ENCODE results near the gene SLIT1.
A peak's percentile ranks its signal among the peaks of the same experiment; 100 is the strongest.

SLIT1 gene

DNA sequence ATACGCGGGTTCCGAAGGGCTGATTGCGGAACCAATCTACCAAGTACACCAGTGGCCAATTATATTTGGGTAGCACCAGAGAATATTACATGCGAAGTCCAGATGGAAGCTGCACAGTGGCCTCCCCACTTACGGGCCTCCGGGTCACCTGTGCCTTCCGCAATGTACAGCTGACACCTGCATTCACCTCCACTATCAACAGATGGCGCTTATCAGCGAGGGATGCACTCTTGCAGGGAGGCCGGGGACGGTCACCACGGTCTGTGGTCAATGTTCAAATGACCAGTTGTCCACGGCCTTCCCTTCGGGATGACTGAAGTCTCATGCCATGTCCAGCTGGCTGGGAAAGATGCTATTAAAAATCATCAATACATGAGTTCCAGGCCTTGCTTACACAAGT is 47.6 kb downstream of the SLIT1 start:
- no peak for DNase-seq

GRCh38 chr10:97136756-97137155 is 49.0 kb downstream of the SLIT1 start:
- no peak for DNase-seq

- DNase-seq, result no peak
Measured at GRCh38 chr10:97135464-97135863, 50.3 kb downstream of the SLIT1 start.

- DNase-seq, result no peak
Measured at GRCh38 chr10:97134983-97135382, 50.8 kb downstream of the SLIT1 start.

DNA sequence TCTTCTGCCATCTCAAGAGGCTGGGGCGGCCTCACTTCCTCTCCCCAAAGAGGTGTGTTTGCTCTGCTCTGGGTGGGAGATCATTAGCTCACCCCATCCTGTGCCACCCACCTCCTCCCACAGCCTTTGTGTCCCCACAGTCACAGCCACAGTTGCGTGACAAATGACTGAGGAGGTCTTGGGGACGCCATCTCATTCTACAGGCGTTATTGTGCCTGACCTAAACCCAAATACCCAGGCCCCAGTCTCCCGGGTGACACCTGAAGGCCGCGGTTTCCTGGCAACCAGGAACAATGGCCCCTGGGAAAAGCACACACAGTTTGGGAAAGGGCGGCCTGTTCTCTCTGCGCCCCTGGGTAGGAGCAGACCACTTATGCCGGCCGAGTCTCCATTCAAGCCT is 51.6 kb downstream of the SLIT1 start:
- DNase-seq, result no peak

DNA sequence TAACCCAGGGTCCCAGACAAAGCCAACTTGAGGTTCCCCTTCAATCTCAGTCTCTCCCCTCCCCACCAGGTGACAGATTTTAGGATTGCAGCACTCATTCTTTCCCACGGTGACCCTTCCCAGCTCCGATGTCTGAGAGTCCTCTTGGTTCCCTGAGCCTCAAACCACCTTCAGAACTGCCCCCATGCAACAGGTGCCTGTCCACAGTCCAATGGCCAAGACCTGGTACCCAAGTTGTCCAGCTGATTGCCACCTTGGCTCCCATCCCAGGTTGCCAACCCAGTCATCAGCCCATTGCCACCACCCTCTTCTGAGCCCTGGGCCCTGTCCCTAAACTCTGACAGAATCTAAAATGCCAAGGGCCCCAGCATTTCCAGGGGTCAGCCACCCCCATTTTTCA is 53.5 kb downstream of the SLIT1 start:
- DNase-seq, result no peak

DNA sequence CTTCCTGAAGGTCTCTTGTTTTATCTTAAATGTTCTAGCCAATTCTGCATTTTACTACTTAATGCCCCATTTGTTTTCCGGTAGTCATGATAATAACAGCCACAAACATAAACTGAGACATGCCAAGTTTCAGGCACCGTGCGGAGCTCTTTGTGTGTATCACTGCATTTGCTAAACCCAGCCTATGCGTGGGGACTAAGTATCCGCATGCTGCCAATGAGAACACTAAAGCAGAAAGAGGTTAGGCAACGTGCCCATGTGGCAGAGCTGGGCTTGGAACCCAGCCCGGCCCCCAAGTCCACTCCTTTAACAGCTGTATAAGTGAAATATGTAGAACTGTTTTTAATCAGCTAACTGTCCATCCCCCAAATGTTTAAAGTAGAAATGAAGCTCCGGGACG is 54.1 kb downstream of the SLIT1 start:
- DNase-seq, result peak; percentile 81

GRCh38 chr10:97131181-97131628 is 54.6 kb downstream of the SLIT1 start:
- DNase-seq, result peak; percentile 56

- peak; percentile 42 for DNase-seq
Measured at GRCh38 chr10:97129666-97130065, 56.1 kb downstream of the SLIT1 start.

DNA sequence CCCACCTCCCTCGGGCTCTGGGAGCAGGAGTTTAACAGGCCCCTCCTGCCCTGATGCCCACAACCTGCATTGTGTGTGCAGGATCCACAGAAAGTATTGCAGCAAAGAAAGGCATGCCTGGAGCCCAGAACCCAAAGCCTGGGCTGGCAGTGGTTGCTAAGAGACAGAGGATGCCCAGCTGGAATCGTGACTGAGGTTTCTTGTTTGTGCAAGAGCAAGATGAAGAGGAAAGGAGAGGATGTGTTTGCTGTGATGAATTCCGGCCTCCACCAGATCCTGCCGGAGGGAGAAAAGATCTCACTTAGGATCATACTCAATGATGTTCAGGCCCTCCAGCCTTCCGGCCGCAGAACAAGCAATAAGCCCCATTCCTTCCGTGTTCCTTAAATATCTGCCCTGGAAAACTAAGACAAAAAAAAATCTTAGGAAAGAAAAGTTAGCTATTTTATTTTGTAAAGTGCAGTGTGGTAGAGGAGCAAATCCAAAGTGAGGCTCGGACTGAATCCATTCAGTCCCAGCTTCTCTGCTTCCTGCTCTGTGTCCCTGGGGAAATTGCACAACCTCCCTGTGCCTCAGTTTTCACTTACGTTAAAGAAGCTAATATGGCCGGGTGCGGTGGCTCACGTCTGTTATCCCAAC is 57.1 kb downstream of the SLIT1 start:
- peak; percentile 59 for DNase-seq

- peak; percentile 48 for DNase-seq
Measured at GRCh38 chr10:97128039-97128492, 57.7 kb downstream of the SLIT1 start.

DNA sequence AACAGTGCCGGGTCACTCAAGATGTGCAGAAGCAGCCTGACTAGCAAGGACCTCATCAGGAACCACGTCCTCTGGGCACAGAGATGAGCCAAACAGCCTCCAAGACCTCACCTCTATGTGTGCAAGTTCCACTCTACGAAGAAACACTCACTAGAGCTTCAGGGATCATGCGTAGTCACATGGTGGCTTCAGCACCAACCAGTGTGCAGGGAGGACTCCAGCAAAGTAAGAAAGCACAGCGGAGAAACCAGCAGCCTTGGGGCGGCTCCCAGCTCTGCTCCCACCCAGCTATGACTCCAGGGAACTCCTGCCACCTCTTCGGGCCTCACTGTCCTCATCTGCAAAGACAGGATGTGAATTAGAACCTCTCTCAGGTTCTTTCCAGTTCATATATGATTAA is 58.2 kb downstream of the SLIT1 start:
- no peak for DNase-seq

DNA sequence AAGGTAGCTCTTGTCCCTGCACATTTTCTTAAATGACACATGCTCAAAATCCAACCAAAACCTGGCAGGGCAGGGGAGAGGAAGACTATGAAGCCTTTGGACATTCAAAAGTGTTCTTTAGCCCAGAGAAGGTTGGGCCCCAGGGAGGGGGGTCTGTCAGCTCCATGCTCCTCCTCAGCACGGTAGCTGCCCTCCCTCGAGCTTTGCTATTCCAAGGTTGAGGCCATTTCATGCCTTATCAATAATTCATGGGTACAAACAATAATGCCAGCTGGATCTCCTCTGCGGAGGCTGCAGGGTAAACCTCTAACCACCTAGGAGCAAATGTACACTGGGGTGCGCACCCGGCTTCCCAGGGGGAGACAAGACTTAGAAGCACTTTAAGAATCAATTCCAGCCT is 61.5 kb downstream of the SLIT1 start:
- peak; percentile 74 for DNase-seq

GRCh38 chr10:97123765-97124164 is 62.0 kb downstream of the SLIT1 start:
- peak; percentile 92 for DNase-seq

DNA sequence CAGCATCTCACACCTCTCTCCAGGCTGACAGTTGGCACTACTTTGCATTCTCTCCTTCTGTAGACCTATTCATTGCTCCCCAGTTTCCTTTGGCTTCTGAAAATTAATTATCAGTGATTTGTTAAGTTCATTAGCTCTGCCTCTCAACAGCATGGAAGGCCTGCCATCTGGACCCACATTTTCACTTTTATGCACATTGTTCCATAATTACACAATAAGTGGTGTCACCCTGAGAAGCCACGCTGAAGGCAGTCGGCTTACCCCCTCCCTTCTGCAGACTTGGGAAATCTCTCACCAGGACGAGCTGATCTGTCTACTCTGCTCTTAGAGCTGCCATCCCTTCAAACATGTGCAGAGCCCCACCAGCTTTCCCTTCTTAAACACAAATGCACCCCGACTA is 64.7 kb downstream of the SLIT1 start:
- DNase-seq, result no peak

- no peak for DNase-seq
Measured at GRCh38 chr10:97120370-97120769, 65.4 kb downstream of the SLIT1 start.

DNA sequence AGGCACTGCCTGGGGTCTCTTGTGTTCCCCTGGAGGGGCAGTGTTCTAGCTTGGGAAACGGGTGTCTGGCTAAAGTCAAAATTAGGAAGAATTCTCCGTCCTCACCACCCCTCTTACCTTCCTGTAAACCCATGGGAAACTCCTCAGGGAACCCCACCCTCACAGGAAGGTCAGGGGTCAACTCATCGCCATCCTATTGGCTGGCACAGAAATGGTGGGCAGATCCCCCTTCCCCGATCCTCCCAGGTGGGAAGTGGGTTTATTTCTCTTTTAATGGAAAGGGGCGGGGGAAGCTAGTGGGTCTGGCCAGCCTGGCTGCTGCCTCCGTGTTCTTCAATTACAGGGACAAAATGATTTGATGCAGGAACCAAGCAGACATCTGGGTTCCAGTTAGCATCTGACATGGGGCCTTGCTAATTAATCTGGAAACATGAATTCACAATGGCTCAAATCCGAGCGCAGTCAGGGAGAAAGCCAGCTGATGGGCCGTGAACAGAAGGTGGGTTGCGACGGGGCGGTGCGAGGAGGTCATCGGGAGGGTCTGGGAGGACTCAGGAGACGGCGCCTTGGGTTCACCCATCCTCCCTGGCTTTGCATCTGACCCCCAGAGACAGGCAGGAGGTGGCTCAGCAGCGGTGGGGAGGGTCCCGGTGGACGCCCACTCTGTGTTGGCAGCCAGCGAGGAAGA is 66.6 kb downstream of the SLIT1 start:
- no peak for DNase-seq

- DNase-seq, result peak; percentile 40
Measured at GRCh38 chr10:97117372-97117771, 68.4 kb downstream of the SLIT1 start.

DNA sequence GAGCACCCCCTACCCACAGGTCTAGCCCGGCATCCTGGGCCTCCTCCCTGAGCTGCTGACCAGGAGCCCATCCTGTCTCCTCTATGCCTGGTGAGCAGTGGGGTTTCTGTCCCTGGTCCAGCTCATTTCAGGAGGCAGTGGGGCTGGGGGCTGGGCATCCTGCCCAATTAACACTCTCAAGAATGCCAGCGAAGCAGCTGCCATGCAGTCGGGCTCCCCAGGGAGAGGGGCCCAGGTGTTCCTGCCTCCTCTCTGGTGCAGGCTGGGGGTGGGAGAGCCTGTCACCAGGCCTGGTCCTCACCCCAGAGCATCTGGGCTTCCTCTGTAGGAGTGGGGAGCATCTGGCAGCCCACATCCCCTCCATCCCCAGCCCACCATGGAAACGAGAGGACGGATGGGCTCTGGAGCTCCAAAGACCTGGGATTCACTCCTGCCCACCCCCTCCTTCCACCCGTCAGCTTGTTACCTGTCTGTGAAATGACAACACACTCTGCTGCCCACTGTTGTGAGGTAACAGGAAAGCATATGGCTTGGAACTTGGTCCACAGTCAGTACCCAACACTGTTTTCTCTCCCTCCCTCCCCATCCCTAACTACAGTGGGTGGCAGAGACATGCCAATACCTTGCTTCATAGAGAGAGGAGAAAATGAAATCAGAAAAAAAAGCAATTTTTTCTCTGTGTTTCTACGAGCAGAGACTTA is 69.1 kb downstream of the SLIT1 start:
- DNase-seq, result peak; percentile 77

DNA sequence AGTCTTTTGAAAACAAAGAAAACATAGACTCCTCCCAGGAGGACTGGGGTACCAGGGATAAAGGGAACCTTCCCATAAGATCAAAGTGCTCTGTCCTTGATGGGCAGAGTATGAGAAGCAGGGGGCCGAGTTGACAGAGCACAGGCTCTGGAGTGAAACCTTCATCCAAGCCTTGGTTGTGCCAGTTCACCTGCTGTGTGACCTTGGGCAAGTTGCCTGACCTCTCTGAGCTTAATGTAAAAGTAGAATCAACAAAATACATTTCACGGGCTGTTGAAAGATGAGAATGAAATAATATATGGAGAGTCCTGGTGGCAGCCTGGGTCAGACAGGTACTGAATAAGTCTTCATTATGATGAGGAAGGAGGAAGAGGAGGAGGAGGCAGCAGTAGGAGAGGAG is 69.9 kb downstream of the SLIT1 start:
- no peak for DNase-seq

DNA sequence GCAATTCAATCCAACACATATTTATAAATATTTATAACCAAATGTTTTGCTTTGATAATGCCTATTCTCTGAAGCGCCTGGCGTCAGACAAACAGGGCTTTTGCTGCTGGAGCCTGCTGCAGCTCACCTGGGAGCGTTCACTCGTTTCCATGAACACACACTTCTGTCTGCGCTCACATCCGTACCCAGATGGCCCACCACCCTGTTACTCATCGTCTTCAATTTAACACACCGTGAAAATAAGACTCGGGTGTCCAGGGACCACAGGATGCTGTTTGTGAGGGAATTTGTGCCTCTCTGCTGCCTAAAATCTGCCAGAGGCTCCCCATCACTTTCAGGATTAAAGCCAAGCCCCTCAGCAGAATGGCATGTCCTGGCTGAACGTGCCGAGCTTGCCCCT is 74.1 kb downstream of the SLIT1 start:
- DNase-seq, result no peak

- peak; percentile 94 for DNase-seq
Measured at GRCh38 chr10:97109547-97109946, 76.2 kb downstream of the SLIT1 start.

GRCh38 chr10:97107551-97107950 is 78.2 kb downstream of the SLIT1 start:
- DNase-seq, result no peak

- no peak for DNase-seq
Measured at GRCh38 chr10:97106207-97106606, 79.6 kb downstream of the SLIT1 start.
